ENCODE results near the gene IKBKG.
"Not testable (repeated sequence)": the region's sequence is repeated elsewhere in the genome, so short reads cannot be mapped to it uniquely, and the experiment has no call there.

Gene IKBKG, protein sequence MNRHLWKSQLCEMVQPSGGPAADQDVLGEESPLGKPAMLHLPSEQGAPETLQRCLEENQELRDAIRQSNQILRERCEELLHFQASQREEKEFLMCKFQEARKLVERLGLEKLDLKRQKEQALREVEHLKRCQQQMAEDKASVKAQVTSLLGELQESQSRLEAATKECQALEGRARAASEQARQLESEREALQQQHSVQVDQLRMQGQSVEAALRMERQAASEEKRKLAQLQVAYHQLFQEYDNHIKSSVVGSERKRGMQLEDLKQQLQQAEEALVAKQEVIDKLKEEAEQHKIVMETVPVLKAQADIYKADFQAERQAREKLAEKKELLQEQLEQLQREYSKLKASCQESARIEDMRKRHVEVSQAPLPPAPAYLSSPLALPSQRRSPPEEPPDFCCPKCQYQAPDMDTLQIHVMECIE

DNA sequence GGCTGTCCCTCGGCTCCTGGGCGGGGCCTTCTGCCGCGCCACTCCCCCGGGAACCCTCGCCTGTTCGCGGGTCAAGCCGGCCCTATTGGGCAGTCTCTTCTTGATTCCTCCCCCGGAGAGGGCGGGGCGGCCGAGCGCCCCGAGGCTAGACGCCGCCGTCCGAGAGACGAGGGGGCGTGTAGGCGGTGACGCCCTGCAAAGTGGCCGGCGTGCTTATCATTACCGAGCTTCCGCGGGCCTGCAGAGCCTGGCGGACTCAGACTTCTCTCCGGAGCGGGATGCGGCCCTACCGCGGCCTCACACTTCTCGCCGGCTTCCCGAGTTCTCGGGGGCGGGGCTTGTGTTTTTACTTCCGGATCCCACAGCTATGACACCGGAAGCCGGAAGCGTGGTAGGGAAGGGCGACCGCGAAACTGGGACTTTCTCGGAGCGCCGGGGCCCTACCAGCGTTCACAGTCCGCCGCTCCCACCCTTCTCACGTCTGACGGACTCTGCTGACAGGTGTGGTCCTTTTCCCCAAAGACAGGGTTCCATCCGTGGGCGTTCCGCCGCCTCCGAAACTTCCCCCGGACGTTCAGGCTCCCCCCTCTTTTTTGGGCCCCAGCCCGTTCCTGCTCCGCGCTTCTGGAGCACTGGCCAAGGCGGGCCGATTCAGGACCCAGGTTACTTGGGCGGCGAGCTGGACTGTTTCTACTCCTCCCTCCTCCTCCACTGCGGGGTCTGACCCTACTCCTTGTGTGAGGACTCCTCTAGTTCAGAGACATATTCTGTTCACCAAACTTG is at the start of gene IKBKG:
Gene IKBKG, plus strand, starts transcription at position 376 of the 783 bp plus-strand sequence. CDS start 4,383 bp downstream, outside the sequence.
- ChIA-PET CTCF (interaction anchor here (1.2 kb wide), 1 partner anchor 202 kb away, joined by 4 read pairs; no protein-coding TSS in a partner anchor), POLR2A (no interaction called here)
- TF ChIP-seq, protein P1, sequence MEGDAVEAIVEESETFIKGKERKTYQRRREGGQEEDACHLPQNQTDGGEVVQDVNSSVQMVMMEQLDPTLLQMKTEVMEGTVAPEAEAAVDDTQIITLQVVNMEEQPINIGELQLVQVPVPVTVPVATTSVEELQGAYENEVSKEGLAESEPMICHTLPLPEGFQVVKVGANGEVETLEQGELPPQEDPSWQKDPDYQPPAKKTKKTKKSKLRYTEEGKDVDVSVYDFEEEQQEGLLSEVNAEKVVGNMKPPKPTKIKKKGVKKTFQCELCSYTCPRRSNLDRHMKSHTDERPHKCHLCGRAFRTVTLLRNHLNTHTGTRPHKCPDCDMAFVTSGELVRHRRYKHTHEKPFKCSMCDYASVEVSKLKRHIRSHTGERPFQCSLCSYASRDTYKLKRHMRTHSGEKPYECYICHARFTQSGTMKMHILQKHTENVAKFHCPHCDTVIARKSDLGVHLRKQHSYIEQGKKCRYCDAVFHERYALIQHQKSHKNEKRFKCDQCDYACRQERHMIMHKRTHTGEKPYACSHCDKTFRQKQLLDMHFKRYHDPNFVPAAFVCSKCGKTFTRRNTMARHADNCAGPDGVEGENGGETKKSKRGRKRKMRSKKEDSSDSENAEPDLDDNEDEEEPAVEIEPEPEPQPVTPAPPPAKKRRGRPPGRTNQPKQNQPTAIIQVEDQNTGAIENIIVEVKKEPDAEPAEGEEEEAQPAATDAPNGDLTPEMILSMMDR (IDR thresholded peaks at IDR 0.05; ENCODE audit: control extremely low read depth, extremely low read depth, low read depth, missing control alignments) = no peak
- peak; percentile 91 for DNase-seq (ENCODE audit: extremely low spot score)

DNA sequence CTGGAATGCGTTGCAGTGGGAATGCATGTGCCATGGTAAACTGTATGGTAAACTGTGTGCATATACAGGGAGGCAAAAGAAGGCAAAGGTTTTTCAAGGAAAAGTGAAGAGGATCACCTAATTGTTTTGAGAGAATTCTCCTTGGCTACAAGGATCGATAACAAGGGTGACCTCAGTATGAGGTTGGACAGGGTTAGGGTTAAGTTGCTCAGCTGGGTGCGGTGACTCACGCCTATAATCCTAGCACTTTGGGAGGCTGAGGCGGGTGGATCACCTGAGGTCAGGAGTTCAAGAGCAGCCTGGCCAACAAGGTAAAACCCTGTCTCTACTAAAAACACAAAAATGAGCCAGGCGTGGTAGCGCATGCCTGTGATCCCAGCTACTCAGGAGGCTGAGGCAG is 46.0 kb upstream of the IKBKG start:
- POLR2A ChIA-PET; CTCF ChIA-PET; DNase-seq (ENCODE audit: extremely low spot score): not testable (repeated sequence)

DNA sequence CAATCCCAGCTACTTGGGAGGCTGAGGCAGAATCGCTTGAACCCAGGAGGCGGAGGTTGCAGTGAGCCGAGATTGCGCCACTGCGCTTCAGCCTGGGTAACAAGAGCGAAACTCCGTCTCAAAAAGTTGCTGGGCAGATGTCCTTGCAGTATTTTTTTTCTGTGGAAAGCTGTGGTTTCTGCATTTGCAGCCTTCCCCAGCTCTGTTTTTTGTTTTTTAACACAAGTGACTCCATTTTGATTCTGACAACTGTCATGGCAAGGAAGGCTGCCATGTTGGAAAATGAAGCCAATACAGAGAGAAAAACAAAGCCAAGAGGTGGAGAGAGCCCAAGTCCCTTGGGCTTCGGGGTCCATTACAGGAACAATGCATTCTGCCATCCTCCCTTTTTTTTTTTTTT is 45.3 kb upstream of the IKBKG start:
- no peak for DNase-seq (ENCODE audit: extremely low spot score)
- ChIA-PET CTCF (interaction anchor here (0.9 kb wide), 1 partner anchor 61 kb away, joined by 3 read pairs; no protein-coding TSS in a partner anchor), POLR2A (interaction anchor here (0.7 kb wide), 1 partner anchor 31 kb away, joined by 3 read pairs; no protein-coding TSS in a partner anchor)
- TF ChIP-seq, protein P1 (IDR thresholded peaks at IDR 0.05; ENCODE audit: control extremely low read depth, extremely low read depth, low read depth, missing control alignments) = no peak

DNA sequence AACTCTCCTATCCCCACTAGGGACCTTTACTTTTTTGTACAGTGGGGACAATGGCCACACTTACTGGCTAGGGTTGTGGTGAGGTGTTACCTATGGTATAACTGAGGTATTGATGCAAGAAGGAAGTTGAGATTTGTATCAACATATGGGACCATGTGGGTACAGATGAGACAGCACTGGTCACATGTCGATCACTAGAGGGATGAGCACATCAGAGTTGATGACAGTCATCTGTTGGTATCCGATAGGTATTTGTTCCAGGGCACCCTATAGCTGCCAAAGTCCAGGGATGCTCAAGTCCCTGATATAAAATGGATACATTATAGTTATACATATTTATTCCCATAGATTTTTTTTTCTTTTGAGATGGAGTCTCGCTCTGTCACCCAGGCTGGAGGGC is 44.4 kb upstream of the IKBKG start:
- POLR2A ChIA-PET = interaction anchor here (0.7 kb wide), 1 partner anchor 30 kb away, joined by 3 read pairs; no protein-coding TSS in a partner anchor
- CTCF ChIA-PET = no interaction called here
- DNase-seq (ENCODE audit: extremely low spot score) = no peak
- TF ChIP-seq, protein P1 (IDR thresholded peaks at IDR 0.05; ENCODE audit: control extremely low read depth, extremely low read depth, low read depth, missing control alignments) = no peak

DNA sequence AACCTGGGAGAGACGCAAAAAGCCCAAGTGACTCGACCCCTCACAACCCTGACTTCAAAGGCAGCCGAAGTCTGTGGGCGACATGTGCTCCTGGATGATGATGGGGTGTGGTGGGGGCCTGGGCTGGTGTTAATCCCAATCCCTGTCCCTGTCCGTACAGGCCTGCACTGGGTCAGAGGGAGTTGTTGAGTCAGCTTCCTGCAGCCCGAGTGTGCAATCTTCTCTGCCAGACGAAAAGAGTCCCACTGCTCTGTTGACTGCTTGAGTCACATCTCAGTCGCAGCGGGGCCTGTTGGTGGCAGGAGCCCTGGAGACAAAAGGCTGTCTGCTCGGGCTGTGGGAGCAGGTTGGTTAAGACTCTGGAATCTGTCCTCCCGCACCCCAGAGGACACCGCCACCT is 41.7 kb upstream of the IKBKG start:
- CTCF ChIA-PET = no interaction called here
- POLR2A ChIA-PET = no interaction called here
- DNase-seq (ENCODE audit: extremely low spot score) = no peak
- TF ChIP-seq, protein P1 (IDR thresholded peaks at IDR 0.05; ENCODE audit: control extremely low read depth, extremely low read depth, low read depth, missing control alignments) = no peak

DNA sequence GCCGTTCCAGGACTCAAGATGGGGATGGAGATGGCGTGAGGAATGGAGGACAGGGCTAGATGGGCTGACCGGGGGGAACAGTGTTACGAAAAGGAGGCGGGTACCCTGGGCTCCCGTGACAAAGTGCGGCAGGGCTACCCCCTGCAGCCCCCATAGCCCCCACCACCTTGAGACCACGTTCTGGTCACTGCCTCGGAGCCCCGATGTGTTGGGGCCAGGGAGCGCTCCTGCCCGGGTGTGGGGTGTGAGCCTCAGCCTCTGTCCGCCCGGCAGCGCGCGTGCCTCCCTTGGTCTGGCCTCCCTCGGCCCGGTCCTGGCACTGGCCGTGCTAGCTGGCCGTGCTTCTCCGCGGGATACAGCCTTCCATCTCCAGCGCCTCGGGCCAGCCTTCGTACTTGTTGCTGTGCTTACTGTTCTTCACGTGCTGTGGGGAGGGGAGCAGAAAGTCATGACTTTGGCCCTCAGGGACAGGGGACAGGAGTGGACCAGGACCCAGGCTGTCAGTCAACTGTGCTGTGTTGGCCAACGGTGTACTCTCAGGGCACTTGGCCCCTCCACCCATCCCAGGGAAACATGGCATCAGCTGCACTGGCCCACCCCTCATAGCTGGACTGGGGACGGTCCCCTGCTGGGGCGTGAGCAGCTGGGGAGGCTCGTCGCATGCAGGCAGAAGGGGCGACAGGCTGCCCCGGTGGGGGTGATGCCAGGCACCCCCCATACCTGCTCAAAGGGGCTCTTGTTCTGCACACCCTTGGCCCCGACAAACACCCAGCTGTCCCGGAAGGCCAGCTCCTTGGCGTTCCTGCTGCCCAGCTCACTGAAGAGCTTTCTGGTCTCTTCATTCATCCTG is 40.7 kb upstream of the IKBKG start:
- TF ChIP-seq, protein P1 (IDR thresholded peaks at IDR 0.05; ENCODE audit: control extremely low read depth, extremely low read depth, low read depth, missing control alignments) = no peak
- CTCF ChIA-PET = interaction anchor here (1.9 kb wide), 1 partner anchor 20 kb away, joined by 5 read pairs; no protein-coding TSS in a partner anchor
- POLR2A ChIA-PET = interaction anchor here (0.9 kb wide), 1 partner anchor 16 kb away, joined by 3 read pairs; the partner anchor contains the start of gene SLC10A3

More for the DNA sequence above, 40.7 kb upstream of the IKBKG start:
- DNase-seq (ENCODE audit: extremely low spot score) = no peak
